ENCODE measurements around the gene PTPRM.

- TF ChIP-seq JUND (IDR thresholded peaks at IDR 0.05) (no peak), CTCF (IDR thresholded peaks at IDR 0.05) (no peak), POLR2AphosphoS5 (IDR thresholded peaks at IDR 0.05; ENCODE audit: low read depth, low read length) (no peak), GABPA (IDR thresholded peaks at IDR 0.05; ENCODE audit: low read depth) (no peak), USF2 (IDR thresholded peaks at IDR 0.05; ENCODE audit: borderline replicate concordance, low read depth, low read length) (no peak), ZBTB33 (IDR thresholded peaks at IDR 0.05; ENCODE audit: borderline replicate concordance, low read depth) (no peak), REST (IDR thresholded peaks at IDR 0.05; ENCODE audit: low read depth, low read length) (no peak), PBX3 (IDR thresholded peaks at IDR 0.05) (no peak), SIN3A (IDR thresholded peaks at IDR 0.05; ENCODE audit: borderline replicate concordance, low read depth, low read length) (no peak), TAF1 (IDR thresholded peaks at IDR 0.05; ENCODE audit: borderline replicate concordance, low read depth, low read length) (no peak), RFX5 (IDR thresholded peaks at IDR 0.05; ENCODE audit: low read length) (no peak)
Observed at GRCh38 chr18:7908681-7909299, 341.7 kb downstream of the PTPRM start.
